Anterior cingulate cortex (tissue), 58 donors: Measurements from ENCODE around the gene MAML2.
"Not testable (repeated sequence)": the region's sequence is repeated elsewhere in the genome, so short reads cannot be mapped to it uniquely, and the experiment has no call there.

Experiments
- DNase-seq, 58 donors: peaks; one replicate each; lab custom pipeline; 2025; lab: John Stamatoyannopoulos, UW

Gene MAML2

GRCh38 chr11:96196181-96196662, 146.8 kb downstream of the MAML2 start:
- no peak for DNase-seq

- no peak for DNase-seq
These were observed 147.3 kb downstream of the MAML2 start for GRCh38 chr11:96195671-96196070.

- no peak for DNase-seq
These were observed 148.2 kb downstream of the MAML2 start for GRCh38 chr11:96194581-96195374.

- no peak for DNase-seq
These were observed 149.1 kb downstream of the MAML2 start for GRCh38 chr11:96193745-96194443.

GRCh38 chr11:96191752-96192151, 151.2 kb downstream of the MAML2 start:
- no peak for DNase-seq

GRCh38 chr11:96189351-96189750, 153.6 kb downstream of the MAML2 start:
- no peak for DNase-seq

GRCh38 chr11:96188243-96189006, 154.6 kb downstream of the MAML2 start:
- DNase-seq: peak in 1 of 58 donors; percentile 30

GRCh38 chr11:96187822-96188221, 155.2 kb downstream of the MAML2 start:
- peak in 5 of 58 donors; percentile 9 to 22 (median 11) for DNase-seq

GRCh38 chr11:96186806-96187205, 156.2 kb downstream of the MAML2 start:
- DNase-seq: no peak

GRCh38 chr11:96185220-96185768, 157.7 kb downstream of the MAML2 start:
- DNase-seq: no peak

GRCh38 chr11:96180937-96181336, 162.1 kb downstream of the MAML2 start:
- not testable (repeated sequence) for DNase-seq

- no peak for DNase-seq
These were observed 162.7 kb downstream of the MAML2 start for GRCh38 chr11:96180341-96180740.

- DNase-seq: no peak
These were observed 163.1 kb downstream of the MAML2 start for GRCh38 chr11:96179905-96180304.

- DNase-seq: no peak
These were observed 164.1 kb downstream of the MAML2 start for GRCh38 chr11:96178887-96179279.

- DNase-seq: no peak
These were observed 164.7 kb downstream of the MAML2 start for GRCh38 chr11:96178049-96178886.

GRCh38 chr11:96177146-96177545, 165.8 kb downstream of the MAML2 start:
- no peak for DNase-seq

GRCh38 chr11:96173906-96174305, 169.1 kb downstream of the MAML2 start:
- no peak for DNase-seq

GRCh38 chr11:96173422-96173821, 169.6 kb downstream of the MAML2 start:
- no peak for DNase-seq

- DNase-seq: no peak
These were observed 170.4 kb downstream of the MAML2 start for GRCh38 chr11:96172604-96173003.

GRCh38 chr11:96169250-96169649, 173.7 kb downstream of the MAML2 start:
- DNase-seq: no peak
